Measurements from ENCODE around the gene VPS18.

Gene VPS18

DNA sequence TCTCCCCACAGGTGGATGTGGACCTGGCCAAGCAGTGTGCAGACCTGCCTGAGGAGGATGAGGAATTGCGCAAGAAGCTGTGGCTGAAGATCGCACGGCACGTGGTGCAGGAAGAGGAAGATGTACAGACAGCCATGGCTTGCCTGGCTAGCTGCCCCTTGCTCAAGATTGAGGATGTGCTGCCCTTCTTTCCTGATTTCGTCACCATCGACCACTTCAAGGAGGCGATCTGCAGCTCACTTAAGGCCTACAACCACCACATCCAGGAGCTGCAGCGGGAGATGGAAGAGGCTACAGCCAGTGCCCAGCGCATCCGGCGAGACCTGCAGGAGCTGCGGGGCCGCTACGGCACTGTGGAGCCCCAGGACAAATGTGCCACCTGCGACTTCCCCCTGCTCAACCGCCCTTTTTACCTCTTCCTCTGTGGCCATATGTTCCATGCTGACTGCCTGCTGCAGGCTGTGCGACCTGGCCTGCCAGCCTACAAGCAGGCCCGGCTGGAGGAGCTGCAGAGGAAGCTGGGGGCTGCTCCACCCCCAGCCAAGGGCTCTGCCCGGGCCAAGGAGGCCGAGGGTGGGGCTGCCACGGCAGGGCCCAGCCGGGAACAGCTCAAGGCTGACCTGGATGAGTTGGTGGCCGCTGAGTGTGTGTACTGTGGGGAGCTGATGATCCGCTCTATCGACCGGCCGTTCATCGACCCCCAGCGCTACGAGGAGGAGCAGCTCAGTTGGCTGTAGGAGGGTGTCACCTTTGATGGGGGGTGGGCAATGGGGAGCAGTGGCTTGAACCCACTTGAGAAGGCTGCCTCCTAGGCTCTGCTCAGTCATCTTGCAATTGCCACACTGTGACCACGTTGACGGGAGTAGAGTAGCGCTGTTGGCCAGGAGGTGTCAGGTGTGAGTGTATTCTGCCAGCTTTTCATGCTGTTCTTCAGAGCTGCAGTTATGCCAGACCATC is 8.6 kb downstream of the VPS18 start:
- DNase-seq: no peak

GRCh38 chr15:40904552-40905201 is 10.4 kb downstream of the VPS18 start:
- DNase-seq: no peak

- DNase-seq: peak; percentile 61 to 67
Observed at GRCh38 chr15:40906091-40906990, 12.1 kb downstream of the VPS18 start.

GRCh38 chr15:40906991-40907802 is 12.9 kb downstream of the VPS18 start:
- no peak for DNase-seq

- DNase-seq: no peak
Observed at GRCh38 chr15:40908095-40908494, 13.8 kb downstream of the VPS18 start.

- no peak for DNase-seq
Observed at GRCh38 chr15:40909662-40910630, 15.7 kb downstream of the VPS18 start.

DNA sequence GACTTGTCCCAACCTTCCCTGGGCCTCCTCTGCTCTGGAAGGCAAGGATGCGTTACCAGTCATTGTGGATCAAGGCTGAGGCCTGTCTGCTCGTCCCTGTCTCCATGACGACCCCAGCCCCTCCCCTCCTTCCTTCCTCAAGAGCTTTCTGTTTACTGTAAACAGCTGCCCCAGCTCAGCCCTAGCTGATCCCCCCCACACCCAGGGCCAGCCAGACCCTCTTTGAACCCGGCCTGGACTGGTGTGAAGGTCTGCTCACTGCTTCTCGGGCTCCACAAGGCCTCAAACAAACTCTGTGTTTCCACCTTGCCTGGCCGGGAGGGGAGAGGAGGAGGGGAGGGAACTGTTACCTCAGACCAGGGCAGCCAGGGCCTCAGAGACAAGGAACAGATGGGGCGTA is 16.9 kb downstream of the VPS18 start:
- no peak for DNase-seq

DNA sequence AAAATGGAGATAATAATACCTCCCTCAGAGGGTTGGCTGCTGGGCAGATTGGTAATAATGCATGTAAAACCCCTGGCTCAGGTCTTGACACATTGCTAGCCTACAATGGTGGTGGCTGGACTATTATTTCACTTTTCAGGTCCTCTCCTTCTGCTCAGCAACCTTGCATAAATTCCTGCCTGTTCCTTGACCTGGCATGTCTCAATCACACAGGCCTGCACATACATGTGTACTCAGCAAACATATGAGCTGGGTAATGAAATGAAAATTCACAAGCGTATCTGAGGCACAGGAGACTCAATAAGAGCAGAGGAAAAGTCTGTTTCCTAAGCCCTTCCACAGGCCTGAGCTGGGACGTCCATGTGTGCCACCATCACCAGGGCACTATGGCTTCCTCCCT is 17.4 kb downstream of the VPS18 start:
- no peak for DNase-seq

DNA sequence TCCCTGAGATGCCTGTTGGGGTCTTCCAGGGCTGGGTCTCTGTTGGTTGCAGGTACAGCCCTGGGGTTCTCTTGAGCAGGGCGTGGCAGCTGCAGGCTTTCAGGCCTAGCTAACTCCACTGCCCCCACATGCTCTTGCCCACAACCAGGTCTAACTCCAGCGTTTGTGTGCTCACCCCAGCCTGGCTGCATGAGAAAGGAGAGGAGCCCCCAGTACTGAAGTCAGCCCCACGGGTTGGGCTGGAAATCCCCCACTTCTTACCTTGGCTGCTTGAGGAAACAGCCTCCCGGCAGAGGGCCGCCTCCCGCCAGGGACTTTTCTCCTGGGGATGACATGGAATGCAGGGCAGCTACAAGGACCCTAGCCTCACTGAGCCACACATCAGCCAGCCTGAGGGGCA is 18.2 kb downstream of the VPS18 start:
- DNase-seq: no peak

- no peak for DNase-seq
Observed at GRCh38 chr15:40914013-40914412, 19.8 kb downstream of the VPS18 start.

GRCh38 chr15:40914486-40914885 is 20.2 kb downstream of the VPS18 start:
- no peak for DNase-seq

- no peak for DNase-seq
Observed at GRCh38 chr15:40915116-40915661, 20.9 kb downstream of the VPS18 start.

GRCh38 chr15:40915679-40916078 is 21.4 kb downstream of the VPS18 start:
- DNase-seq: no peak

DNA sequence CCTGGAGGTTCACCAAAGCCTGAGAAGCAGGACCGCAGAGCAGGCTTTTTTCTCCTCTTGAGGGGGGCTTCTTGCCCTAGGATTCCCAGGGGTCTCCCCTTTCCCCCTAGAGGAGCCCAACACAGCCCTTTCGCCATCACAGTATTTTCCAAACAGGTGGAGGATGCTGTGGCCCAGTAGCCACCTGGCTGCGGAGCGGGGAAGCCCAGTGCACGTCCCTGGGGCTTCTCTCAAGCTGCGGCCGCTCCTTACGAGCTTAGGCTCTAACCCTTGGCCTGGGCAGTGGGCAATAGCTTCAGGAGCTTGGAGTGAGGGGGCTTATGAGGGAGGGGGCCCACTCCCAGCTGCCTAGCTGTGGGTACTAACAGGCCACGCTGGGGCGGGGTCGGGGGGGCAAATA is 23.3 kb downstream of the VPS18 start:
- DNase-seq: no peak

- no peak for DNase-seq
Observed at GRCh38 chr15:40918146-40918798, 24.0 kb downstream of the VPS18 start.

DNA sequence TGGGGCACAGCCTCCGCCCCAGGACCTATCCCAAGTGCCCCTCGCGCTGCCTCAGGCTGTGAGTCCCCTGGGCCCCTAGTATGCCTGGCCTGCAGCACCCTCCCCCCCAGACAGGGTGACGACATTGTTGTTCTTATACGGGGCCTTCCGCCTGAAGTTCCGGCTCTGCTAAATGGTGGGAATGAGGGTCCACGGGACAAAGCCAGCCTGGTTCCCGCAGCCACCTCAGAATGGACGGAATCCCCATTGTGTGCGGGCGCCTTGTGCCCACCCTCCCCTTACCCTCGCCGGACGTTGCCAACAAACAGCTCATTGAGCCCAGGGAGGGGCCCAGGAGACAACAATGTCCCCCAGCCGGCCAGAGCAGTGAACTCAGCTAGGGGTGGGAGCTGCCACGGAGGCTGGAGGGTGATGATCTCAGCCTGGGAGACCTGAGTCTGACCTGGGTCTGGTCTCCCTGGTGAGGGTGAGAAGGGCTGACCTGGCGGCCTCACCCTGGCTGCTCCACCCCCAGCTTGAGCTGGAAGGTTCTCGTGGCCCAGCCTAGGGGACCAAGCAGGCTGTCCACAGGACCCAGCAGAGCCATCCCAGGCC is 24.6 kb downstream of the VPS18 start:
- no peak for DNase-seq

GRCh38 chr15:40921949-40922607 is 27.8 kb downstream of the VPS18 start:
- no peak for DNase-seq

DNA sequence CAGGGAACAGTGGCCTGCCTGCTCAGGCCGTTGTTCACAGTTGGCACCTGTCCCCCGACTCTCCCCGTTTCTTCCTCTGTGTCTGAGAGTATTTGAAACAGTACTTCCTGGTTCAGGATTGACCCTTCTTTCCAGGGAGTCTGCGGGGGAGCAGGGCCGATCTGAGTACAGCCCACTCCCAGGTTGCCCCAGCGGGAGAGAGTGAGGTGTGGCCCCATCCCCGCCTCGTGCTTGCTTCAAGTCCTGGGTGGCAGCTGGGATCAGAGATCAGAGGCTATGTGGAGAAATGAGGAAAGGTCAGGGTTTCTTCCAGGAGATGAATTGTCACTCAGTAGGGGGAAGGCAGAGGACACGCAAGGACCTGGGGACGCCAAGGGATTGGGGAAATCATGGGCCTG is 28.4 kb downstream of the VPS18 start:
- no peak for DNase-seq

DNA sequence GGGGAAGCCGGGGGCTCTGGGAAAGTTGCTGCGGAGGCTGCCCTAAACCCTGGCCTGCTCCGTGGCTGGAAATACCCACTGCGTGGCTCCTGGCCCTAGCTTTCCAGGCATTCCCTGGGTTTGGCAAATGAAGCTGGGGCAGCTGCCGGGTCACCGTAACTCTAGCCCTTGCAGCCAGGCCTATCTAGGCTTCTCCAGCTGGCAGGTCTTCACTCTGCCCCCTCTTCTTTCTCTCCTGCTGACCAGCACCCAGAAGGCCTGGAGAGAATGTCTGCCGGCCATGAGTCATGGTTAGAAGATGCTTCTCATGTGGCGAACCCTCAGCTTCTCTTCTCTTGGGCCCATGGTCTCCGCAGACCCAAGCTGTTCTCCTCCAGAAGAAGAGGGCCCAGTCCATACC is 29.3 kb downstream of the VPS18 start:
- no peak for DNase-seq
